Natural killer cell (primary cell): Measurements from ENCODE around the gene NAGLU. TPM values are rescaled to one million over a fixed set of nuclear protein-coding genes. Genes with fewer than 3 reads are reported as not detected.
A peak's percentile ranks its signal among the peaks of the same experiment; 100 is the strongest.

Source experiments
- ATAC-seq, 3 donors: fragments of 150-1000 bp in 2 of 3; fragments of 200-7000 bp in 1 of 3; cut with Tn5 transposase; 1 replicate in 1 of 3; 2 replicates in 2 of 3; pipeline ENCODE4 v1.10.0; 2021; ENCODE audit warnings: mild to moderate bottlenecking in 2 of 3, moderate library complexity in 2 of 3
- DNase-seq, 2 donors: peaks; one replicate each; pipeline versions ENCODE4 v3.0.0 to v3.0.0-alpha.2; 2013 to 2021; ENCODE audit warnings: mixed read lengths in 1 of 2
- H3K27ac ChIP-seq: one replicate; pipeline ENCODE4 v1.5.1; 2013; ENCODE audit warnings: mild to moderate bottlenecking, low read length
- H3K27me3 ChIP-seq: one replicate; pipeline ENCODE4 v1.6.1; 2013; ENCODE audit warnings: low read length; ENCODE audit not compliant: control insufficient read depth, insufficient read depth
- H3K36me3 ChIP-seq: one replicate; pipeline ENCODE4 v1.6.1; 2013; ENCODE audit warnings: low read length; ENCODE audit not compliant: control insufficient read depth, insufficient read depth
- H3K4me1 ChIP-seq: one replicate; pipeline ENCODE4 v1.6.1; 2013; ENCODE audit warnings: low read length; ENCODE audit not compliant: control insufficient read depth, insufficient read depth
- H3K4me3 ChIP-seq: one replicate; pipeline ENCODE4 v1.5.1; 2013; ENCODE audit warnings: low read length
- H3K9me3 ChIP-seq: one replicate; pipeline ENCODE4 v1.6.1; 2013; ENCODE audit warnings: low read length; ENCODE audit not compliant: control insufficient read depth, insufficient read depth
- H3K27ac Mint-ChIP-seq, 2 donors: one replicate each; pipeline ENCODE4 v1.8.0; 2022; ENCODE audit warnings: mild to moderate bottlenecking in 2 of 2, mixed read lengths in 2 of 2, moderate library complexity in 1 of 2
- H3K27me3 Mint-ChIP-seq, 2 donors: one replicate each; pipeline ENCODE4 v1.8.0; 2022; ENCODE audit warnings: low read depth in 2 of 2, mixed read lengths in 2 of 2
- H3K36me3 Mint-ChIP-seq: one replicate; pipeline ENCODE4 v1.8.0; 2022; ENCODE audit warnings: mixed read lengths
- H3K4me1 Mint-ChIP-seq, 2 donors: one replicate each; pipeline ENCODE4 v1.8.0; 2022; ENCODE audit warnings: mixed read lengths in 2 of 2
- H3K4me3 Mint-ChIP-seq: one replicate; pipeline ENCODE4 v1.8.0; 2022; ENCODE audit warnings: mild to moderate bottlenecking, moderate library complexity, mixed read lengths
- H3K9me3 Mint-ChIP-seq, 2 donors: one replicate each; pipeline ENCODE4 v1.8.0; 2022; ENCODE audit warnings: mixed read lengths in 2 of 2
- WGBS: methylation state at CpG from one replicate; pipeline ENCODE4 v1.1.7; 2013; ENCODE audit warnings: missing lambda C conversion rate; ENCODE audit not compliant: insufficient coverage; 5-methylcytosine and 5-hydroxymethylcytosine counted together
- intact Hi-C: fragments of 100-400 bp; cut with micrococcal nuclease; formaldehyde crosslinking; loops from one replicate; pipeline ENCODE4 v1.14.2; 2022
- total RNA-seq, 4 donors: library from RNA; stranded (reverse); fragments of 120-200 nt in 1 of 4; gene quantifications; one replicate each; pipeline versions ENCODE4 v1.2.3 to v1.2.4, GENCODE V29; 2013 to 2022
- TF ChIP-seq, protein P1 (sequence below): fragments of 200-600 bp; IDR thresholded peaks from one replicate; pipeline ENCODE4 v1.8.0; 2022; ENCODE audit warnings: antibody characterized with exemption

Gene NAGLU
- total RNA-seq, 3 donors from 2014 or later (not counting 1 experiment from before 2014, with no cell fraction given) = 34.8 to 44.3 (median 36.4) TPM

DNA sequence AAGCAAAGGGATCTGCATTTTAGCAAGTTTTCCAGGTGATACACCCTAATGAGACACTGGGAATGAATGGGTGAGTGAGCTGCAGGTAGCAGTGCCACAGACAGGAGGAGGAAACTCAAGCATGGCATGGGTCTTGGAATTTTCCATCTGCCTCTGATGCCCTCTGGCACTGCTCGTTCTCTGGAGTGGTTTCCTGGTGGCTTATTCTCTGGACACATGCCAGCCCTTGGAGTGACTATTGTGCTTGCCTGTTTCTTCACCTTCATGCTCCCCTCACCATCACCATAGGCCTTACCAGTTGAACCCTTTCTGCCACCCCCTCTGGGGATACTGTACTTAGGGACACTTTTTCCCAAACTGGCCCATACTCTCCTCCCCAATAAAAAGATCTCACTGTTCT, 27.5 kb downstream of the NAGLU start:
- Histone ChIP-seq H3K27ac (no peak overlapping the region), H3K4me3 (no peak overlapping the region), H3K4me1 (peaks cover 57% of the 10 kb centered on the region), H3K36me3 (peaks cover 26% of the 10 kb centered on the region), H3K27me3 (no peaks in the 10 kb centered on the region), H3K9me3 (no peaks in the 10 kb centered on the region)
- ATAC-seq (no peak), DNase-seq (no peak)
- Mint-ChIP-seq H3K36me3 (no peaks in the 10 kb centered on the region), H3K27me3 (no peaks in the 10 kb centered on the region), H3K27ac (peak overlapping the region; percentile 48 to 94), H3K9me3 (no peaks in the 10 kb centered on the region), H3K4me3 (peak overlapping the region; percentile 77), H3K4me1 (peaks cover 38 to 44% of the 10 kb centered on the region in 2 donors)
- TF ChIP-seq, protein P1, sequence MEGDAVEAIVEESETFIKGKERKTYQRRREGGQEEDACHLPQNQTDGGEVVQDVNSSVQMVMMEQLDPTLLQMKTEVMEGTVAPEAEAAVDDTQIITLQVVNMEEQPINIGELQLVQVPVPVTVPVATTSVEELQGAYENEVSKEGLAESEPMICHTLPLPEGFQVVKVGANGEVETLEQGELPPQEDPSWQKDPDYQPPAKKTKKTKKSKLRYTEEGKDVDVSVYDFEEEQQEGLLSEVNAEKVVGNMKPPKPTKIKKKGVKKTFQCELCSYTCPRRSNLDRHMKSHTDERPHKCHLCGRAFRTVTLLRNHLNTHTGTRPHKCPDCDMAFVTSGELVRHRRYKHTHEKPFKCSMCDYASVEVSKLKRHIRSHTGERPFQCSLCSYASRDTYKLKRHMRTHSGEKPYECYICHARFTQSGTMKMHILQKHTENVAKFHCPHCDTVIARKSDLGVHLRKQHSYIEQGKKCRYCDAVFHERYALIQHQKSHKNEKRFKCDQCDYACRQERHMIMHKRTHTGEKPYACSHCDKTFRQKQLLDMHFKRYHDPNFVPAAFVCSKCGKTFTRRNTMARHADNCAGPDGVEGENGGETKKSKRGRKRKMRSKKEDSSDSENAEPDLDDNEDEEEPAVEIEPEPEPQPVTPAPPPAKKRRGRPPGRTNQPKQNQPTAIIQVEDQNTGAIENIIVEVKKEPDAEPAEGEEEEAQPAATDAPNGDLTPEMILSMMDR = no peak
- intact Hi-C loops = loop anchor here (2.0 kb wide), 1 partner anchor 15 kb away; no protein-coding TSS in a partner anchor
- WGBS = 57% methylated on average over 1 of the region's 1 CpG

DNA sequence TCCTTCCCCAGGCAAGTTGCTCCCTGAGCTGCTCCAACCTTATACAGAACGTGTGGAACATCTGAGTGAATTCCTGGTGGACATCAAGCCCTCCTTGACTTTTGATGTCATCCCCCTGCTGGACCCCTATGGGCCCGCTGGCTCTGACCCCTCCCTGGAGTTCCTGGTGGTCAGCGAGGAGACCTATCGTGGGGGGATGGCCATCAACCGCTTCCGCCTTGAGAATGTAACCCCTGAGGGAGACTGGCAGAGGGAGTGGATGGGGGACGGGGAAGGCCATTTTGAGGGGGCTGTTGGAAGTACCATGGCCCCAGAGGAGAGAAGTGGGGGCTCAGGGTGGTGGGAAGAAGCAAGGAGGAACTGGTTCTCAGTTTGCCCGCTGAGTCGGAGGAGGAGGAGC, 27.9 kb downstream of the NAGLU start:
- Mint-ChIP-seq H3K27me3 (no peaks in the 10 kb centered on the region), H3K36me3 (no peaks in the 10 kb centered on the region), H3K27ac (peak overlapping the region; percentile 48 to 94), H3K9me3 (no peaks in the 10 kb centered on the region), H3K4me1 (peaks cover 42 to 47% of the 10 kb centered on the region in 2 donors), H3K4me3 (peak overlapping the region; percentile 77)
- 92% methylated on average over 9 of the region's 9 CpGs for WGBS
- Histone ChIP-seq H3K9me3 (no peaks in the 10 kb centered on the region), H3K4me1 (peaks cover 57% of the 10 kb centered on the region), H3K36me3 (peaks cover 30% of the 10 kb centered on the region), H3K27me3 (no peaks in the 10 kb centered on the region), H3K27ac (no peak overlapping the region), H3K4me3 (no peak overlapping the region)
- TF ChIP-seq, protein P1 = no peak
- intact Hi-C loops = loop anchor here (2.0 kb wide), 1 partner anchor 15 kb away; no protein-coding TSS in a partner anchor
- DNase-seq = no peak
- no peak for ATAC-seq

DNA sequence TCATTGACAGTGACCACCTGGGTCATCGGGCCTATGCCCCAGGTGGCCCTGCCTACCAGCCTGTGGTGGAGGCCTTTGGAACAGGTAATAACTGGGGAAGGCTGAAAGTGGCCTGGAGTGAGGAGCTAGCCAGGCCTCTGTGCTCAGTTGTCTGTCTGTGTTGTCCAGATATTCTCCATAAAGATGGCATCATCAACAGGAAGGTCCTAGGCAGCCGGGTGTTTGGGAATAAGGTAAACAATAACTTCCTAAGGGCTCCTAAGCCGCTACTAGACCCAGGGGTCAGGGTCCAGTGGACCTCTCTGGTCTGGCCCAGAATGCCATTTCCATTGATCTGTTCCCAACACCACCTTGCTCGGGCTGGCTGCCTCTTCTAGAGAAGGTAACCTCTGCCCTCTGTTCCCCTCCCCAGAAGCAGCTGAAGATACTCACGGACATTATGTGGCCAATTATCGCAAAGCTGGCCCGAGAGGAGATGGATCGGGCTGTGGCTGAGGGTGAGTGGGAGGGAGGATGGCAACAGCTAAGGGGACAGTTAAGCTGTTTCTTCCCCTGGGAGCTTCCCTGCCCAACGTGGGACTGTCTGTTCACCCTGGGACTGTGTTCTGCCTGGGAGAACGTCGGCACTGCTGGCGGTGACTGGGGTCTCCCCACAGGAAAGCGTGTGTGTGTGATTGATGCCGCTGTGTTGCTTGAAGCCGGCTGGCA, 28.9 kb downstream of the NAGLU start:
- H3K36me3 ChIP-seq = peaks cover 39% of the 10 kb centered on the region
- no peaks in the 10 kb centered on the region for H3K27me3 Mint-ChIP-seq
- H3K36me3 Mint-ChIP-seq = no peaks in the 10 kb centered on the region
- 98% methylated on average over 15 of the region's 15 CpGs for WGBS
- no peaks in the 10 kb centered on the region for H3K27me3 ChIP-seq
- H3K4me3 ChIP-seq = no peak overlapping the region
- H3K27ac Mint-ChIP-seq = peak overlapping the region in 1 of 2 donors; percentile 11
- no peak overlapping the region for H3K27ac ChIP-seq
- peaks cover 45 to 47% of the 10 kb centered on the region in 2 donors for H3K4me1 Mint-ChIP-seq
- ATAC-seq = no peak
- no peak for DNase-seq
- intact Hi-C loops = loop anchor here (5.0 kb wide), 1 partner anchor 42 kb away; the partner anchor contains the start of genes RETREG3 and TUBG1
- peaks cover 57% of the 10 kb centered on the region for H3K4me1 ChIP-seq
- TF ChIP-seq, protein P1 = no peak
- H3K9me3 Mint-ChIP-seq = no peaks in the 10 kb centered on the region
- H3K4me3 Mint-ChIP-seq = no peak overlapping the region
- H3K9me3 ChIP-seq = no peaks in the 10 kb centered on the region
